GM18499 (cell line): ENCODE results near the gene PLEKHG4B.

Source experiments
- ATAC-seq: cut with Tn5 transposase; IDR thresholded peaks from one replicate; pipeline ENCODE4 v1.9.1; 2021; ENCODE audit warnings: moderate number of reproducible peaks; ENCODE audit not compliant: insufficient read depth, unreplicated experiment

The PLEKHG4B gene

GRCh38 chr5:185095-186070 lies 93.4 kb downstream of the PLEKHG4B start:
- no peak for ATAC-seq

DNA sequence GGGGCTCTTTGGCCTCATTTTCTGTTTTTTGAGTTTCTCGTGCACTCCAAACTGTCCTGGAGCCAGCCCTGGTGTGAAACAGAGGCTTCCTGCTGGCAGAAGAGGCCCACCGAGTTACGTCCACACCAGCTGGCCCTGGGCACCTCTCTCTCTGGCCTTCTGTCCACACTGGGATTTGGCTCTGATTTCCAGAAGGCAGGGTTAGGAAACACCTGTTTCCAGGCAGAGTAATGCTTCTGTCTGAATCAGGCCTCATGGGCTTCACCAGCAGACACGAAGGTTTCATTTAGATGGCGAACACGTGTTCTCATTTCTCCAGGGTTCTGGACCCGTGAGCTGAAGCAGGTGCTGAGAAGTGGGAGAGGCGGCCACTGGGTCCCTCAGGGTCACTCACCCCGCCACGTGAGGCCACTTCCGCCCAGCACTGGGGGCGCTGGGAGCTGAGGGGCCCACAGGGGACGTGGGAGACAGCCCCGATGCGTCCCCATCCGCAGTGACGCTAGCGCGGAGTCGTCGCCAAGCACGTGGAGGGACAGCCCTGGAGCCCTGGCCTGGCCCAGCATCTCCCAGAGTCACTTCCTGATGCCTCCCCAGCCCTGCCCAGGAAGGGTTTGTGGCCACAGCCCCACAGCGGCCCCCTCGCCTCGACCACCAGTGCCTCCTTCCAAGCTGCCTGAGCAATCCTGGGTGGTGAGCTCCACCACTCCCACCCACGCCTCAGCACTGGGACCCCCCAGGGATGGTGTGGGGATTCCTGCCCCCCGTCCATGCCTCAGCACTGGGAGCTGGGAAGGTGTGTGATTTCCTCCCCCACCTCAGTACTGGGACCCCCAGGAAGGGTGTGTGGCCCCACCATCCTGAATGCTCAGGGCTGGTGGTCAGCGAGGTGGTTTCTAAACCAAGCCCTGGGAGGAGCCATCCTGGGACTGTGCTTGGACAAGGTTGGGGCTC lies 94.4 kb downstream of the PLEKHG4B start:
- ATAC-seq = no peak

DNA sequence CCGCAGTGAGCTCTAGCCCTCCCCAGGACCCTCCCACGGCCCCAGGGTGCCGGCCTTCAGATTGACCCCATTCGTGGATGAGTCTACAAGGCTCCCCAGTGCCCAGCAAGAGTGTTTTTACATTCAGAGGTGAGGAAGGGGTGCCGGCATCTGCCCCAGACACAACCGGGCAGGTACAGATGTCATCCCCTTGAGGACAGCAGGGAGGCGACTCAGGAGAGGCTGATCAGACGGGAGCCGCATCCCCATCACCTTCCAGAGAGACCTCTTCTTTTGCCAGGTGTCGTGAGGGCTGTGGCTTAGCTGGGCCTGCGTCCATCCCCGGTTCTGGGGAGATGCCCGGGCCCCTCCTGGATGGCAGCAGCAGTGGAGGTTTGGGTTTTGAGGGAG lies 95.1 kb downstream of the PLEKHG4B start:
- no peak for ATAC-seq

GRCh38 chr5:187617-188451 lies 95.9 kb downstream of the PLEKHG4B start:
- no peak for ATAC-seq

DNA sequence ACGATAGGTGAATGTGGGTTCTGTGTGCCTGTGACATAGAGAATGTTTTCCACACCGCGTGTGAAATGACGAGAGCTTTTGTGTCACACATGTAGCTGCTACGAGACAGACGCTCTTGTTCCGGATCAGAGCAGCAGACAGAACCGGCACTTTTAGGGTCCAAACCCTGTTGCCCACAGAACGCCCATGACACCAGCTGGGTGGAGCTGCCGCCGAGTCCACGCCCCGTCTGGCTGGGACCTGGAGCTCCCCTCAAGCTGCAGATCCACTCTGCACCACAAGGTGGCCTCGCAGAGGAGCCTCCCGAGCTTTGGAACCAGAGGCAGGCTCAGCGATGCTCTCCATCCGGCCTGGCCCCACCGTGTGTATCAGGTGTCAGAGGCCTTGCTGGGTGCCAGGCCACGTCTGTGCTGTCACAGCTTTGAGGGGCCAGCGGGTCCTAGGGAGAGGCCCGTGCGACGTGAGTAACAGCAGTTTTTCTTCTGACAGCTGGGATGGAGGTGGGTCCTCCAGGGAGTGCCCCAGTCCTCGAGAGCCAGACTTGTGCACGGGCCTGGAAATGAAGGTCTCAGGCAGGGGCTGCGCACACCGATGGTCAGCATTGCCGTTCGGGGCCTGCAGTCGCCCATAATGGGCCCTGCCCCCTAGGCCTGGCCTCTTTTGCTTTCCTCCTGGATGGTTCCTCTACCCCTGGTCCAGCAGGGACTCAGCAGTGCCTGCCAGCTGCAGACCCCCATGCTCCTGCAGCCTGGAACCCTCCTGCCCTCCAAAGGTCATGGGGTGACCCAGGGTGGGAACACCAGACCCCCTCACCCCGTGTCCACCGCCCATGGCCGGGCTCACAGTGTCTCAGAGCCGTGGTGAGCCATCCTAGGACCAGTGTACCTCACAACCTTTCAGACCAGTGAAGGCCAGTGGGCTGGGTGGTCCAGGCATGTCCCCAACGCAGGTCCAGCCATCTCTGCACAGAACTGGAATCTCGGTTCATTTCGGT lies 96.8 kb downstream of the PLEKHG4B start:
- ATAC-seq = no peak

DNA sequence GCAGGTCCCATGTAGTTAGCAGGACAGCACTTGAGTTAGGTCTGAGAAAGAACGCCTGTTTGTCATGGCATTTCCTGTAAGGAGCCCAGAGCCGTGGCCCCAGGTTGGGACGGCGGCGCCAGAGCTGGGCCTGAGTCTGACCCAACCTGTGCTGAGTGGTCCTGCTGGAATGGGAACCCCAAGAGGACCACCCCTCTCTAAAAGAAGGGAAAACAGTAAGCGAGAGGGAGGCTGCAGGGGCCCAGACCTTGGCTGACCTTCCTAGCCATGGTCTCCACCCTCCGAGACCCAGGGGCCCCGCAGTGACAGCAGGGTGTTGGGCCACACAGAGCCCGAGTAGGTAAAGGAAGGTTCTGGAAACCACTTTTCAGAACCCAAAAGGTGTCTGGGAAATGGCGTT lies 97.5 kb downstream of the PLEKHG4B start:
- ATAC-seq = no peak

DNA sequence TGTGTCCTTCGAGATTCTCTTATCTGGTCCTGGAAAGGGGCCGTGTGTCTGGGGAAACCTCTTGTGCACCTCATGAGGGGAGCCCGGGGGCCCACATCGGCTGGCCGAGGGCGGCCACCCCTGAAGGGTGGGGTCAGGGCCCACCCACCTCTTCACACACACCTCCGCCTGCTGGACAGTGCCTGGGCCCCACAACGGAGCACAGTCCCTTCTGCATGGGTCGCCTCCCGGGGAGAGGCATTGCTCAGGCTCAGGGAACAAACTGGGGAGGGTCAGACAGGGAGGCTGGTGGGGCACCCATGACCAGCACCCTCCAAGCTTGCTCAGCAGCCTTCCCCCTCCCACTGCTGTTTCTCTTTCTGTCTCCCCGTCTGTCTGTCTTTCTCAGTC lies 98.0 kb downstream of the PLEKHG4B start:
- ATAC-seq = no peak

GRCh38 chr5:190366-191035 lies 98.5 kb downstream of the PLEKHG4B start:
- ATAC-seq = no peak

- ATAC-seq = no peak
Measured at GRCh38 chr5:191036-191948, 99.3 kb downstream of the PLEKHG4B start, which contains the start of gene LRRC14B. Gene LRRC14B, plus strand, starts transcription at chr5:191495. Its CDS starts 44 bp downstream, at chr5:191539.

DNA sequence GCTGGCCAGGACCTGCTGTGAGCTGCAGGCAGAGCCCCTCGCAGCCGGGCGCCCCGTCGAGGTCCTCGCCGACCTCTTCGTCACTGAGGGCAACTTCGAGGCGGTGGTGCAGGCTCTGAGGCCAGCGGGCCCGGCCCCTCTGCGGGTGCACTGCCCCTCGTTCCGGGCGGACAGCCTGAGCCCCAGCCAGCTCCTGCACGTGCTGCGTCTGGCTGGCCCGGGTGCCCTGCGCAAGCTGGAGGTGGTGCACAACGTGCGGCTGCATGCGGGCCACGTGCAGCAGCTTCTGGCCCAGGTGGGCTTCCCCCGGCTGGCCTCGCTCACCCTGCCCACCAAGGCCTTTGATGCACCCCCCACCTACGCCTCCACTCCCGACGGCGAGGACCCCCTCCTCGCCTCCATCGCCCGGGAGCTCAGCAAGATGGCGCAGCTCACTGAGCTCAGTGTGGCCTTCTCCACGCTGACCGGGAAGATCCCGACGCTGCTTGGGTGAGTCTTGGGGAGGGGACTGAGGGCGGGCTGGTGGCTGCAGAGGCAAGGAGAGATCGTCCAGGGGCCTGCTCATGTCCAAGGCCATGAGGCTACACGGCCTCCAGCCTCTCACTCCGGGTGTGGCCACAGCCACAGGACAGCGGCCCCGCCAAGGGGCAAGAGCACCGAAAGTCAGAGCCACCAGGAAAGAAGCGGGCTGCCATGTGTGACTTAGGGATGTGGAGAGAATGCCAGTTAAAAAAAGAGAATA lies 100.2 kb downstream of the PLEKHG4B start:
- no peak for ATAC-seq

- ATAC-seq = no peak
Measured at GRCh38 chr5:192691-192969, 100.7 kb downstream of the PLEKHG4B start.

GRCh38 chr5:192970-193831 lies 101.2 kb downstream of the PLEKHG4B start:
- ATAC-seq = no peak

- ATAC-seq = no peak
Measured at GRCh38 chr5:194102-194501, 102.1 kb downstream of the PLEKHG4B start.

- no peak for ATAC-seq
Measured at GRCh38 chr5:194603-195209, 102.7 kb downstream of the PLEKHG4B start.

GRCh38 chr5:195401-196160 lies 103.6 kb downstream of the PLEKHG4B start:
- ATAC-seq = no peak
